Esophagus muscularis mucosa (tissue), 4 donors: ENCODE results near the gene EPHB2. TPM values are rescaled to one million over a fixed set of nuclear protein-coding genes. Genes with fewer than 3 reads are reported as not detected.

Experiments
- DNase-seq: peaks from one replicate; pipeline ENCODE4 v3.0.0-alpha.2; 2017; ENCODE audit errors: extremely low spot score
- H3K27ac ChIP-seq, 4 donors: fragments of 200-600 bp; sonication (generic); replicated peaks in 1 of 4; 1 replicate in 3 of 4; 2 replicates in 1 of 4; pipeline ENCODE4 v1.5.1; 2016 to 2019; ENCODE audit warnings: mild to moderate bottlenecking in 1 of 4
- H3K27me3 ChIP-seq, 4 donors: fragments of 200-600 bp; sonication (generic); one replicate each; pipeline versions ENCODE4 v1.5.1 to v1.6.0; 2016 to 2019
- H3K36me3 ChIP-seq, 4 donors: fragments of 200-600 bp; sonication (generic); one replicate each; pipeline ENCODE4 v1.5.1; 2016 to 2019
- H3K4me1 ChIP-seq, 4 donors: fragments of 200-600 bp; sonication (generic); one replicate each; pipeline ENCODE4 v1.5.1; 2016 to 2019
- H3K4me3 ChIP-seq, 4 donors: fragments of 200-600 bp; sonication (generic); 1 replicate in 2 of 4; 2 replicates in 2 of 4; pipeline ENCODE4 v1.5.1; 2016 to 2019; ENCODE audit warnings: mild to moderate bottlenecking in 4 of 4, moderate library complexity in 1 of 4
- H3K9me3 ChIP-seq, 4 donors: fragments of 200-600 bp; sonication (generic); 1 replicate in 3 of 4; 2 replicates in 1 of 4; pipeline ENCODE4 v1.5.1; 2016 to 2019
- EP300 ChIP-seq: sonication (generic); formaldehyde crosslinking; IDR thresholded peaks from one replicate; pipeline ENCODE4 v1.6.1; 2017; ENCODE audit warnings: antibody characterized with exemption
- POLR2A ChIP-seq: fragments of 450-650 bp; IDR thresholded peaks from one replicate; pipeline ENCODE4 v1.6.1; 2017; ENCODE audit warnings: antibody characterized with exemption, moderate library complexity, mild to moderate bottlenecking, low read depth
- POLR2AphosphoS5 ChIP-seq, 2 donors: sonication (generic); formaldehyde crosslinking; IDR thresholded peaks; one replicate each; pipeline ENCODE4 v1.6.1; 2017; ENCODE audit warnings: antibody characterized with exemption in 2 of 2
- WGBS: methylation state at CpG from one replicate; pipeline ENCODE4 v1.1.5; 2018; 5-methylcytosine and 5-hydroxymethylcytosine counted together
- intact Hi-C: fragments of 100-400 bp; cut with DNase I; formaldehyde crosslinking; loops from one replicate; pipeline ENCODE4 v1.15.1; 2023
- total RNA-seq, 4 donors: library from RNA; depleted of rRNA; stranded (reverse); fragments of >200 nt; gene quantifications; one replicate each; pipeline versions ENCODE4 v1.1.0 to v1.2.1, GENCODE V29; 2016
- TF ChIP-seq, protein P1 (sequence below), 3 experiments: fragments of 200-600 bp in 2 of 3; fragments of 450-650 bp in 1 of 3; sonication (generic) in 2 of 3; IDR thresholded peaks; one replicate each; pipeline ENCODE4 v1.5.1; 2017 to 2019; ENCODE audit warnings: antibody characterized with exemption in 3 of 3, mild to moderate bottlenecking in 2 of 3, moderate library complexity in 1 of 3

EPHB2 gene
- total RNA-seq, 4 donors from 2014 or later = 1.5 to 3.3 (median 1.9) TPM

DNA sequence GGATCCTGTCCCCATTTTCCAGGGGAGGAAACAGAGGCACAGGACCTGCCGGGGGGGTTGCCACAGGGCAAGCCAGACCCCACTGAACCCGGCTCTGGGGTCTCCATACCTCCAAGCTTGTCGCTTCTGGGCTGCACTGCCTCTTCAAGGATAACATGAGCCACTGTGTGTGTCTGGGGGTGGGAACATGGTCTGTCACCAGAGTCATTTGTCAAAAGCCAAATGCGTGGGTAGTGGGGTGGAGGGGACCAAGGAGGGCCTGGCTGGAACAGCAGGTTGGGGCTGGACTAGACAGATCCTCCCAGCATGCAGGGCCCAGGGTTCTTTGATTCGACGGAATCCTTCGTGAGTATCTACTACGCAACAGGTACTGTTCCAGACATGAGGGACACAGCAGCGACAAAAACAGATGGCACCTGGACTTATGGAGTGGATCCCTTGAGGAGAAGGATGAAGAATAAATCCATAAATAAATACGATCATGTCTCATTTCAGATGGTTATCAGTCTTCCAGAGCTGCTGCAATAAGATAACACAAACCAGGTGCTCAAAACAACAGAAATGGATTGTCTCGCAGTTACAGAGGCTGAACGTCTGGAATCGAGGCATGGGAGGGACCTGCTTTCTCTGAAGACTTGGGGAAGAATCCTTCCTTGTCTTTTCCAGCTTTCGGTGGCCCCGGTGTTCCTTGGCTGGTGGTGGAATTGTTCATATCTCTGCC is 28.9 kb upstream of the EPHB2 start:
- TF ChIP-seq POLR2A (no peak), EP300 (no peak), POLR2AphosphoS5 (IDR thresholded peaks at IDR 0.05) (no peak)
- TF ChIP-seq, protein P1, sequence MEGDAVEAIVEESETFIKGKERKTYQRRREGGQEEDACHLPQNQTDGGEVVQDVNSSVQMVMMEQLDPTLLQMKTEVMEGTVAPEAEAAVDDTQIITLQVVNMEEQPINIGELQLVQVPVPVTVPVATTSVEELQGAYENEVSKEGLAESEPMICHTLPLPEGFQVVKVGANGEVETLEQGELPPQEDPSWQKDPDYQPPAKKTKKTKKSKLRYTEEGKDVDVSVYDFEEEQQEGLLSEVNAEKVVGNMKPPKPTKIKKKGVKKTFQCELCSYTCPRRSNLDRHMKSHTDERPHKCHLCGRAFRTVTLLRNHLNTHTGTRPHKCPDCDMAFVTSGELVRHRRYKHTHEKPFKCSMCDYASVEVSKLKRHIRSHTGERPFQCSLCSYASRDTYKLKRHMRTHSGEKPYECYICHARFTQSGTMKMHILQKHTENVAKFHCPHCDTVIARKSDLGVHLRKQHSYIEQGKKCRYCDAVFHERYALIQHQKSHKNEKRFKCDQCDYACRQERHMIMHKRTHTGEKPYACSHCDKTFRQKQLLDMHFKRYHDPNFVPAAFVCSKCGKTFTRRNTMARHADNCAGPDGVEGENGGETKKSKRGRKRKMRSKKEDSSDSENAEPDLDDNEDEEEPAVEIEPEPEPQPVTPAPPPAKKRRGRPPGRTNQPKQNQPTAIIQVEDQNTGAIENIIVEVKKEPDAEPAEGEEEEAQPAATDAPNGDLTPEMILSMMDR (IDR thresholded peaks at IDR 0.05) = no peak
- Histone ChIP-seq H3K4me3 (no peak overlapping the region), H3K27me3 (peaks cover 0 to 46% (median 0%) of the 10 kb centered on the region in 4 donors), H3K9me3 (no peaks in the 10 kb centered on the region), H3K36me3 (no peaks in the 10 kb centered on the region), H3K27ac (no peak overlapping the region), H3K4me1 (peaks cover 0 to 7% (median 4%) of the 10 kb centered on the region in 4 donors)
- intact Hi-C loops = no loop called here
- 76% methylated on average over 15 of the region's 15 CpGs for WGBS
- no peak for DNase-seq

DNA sequence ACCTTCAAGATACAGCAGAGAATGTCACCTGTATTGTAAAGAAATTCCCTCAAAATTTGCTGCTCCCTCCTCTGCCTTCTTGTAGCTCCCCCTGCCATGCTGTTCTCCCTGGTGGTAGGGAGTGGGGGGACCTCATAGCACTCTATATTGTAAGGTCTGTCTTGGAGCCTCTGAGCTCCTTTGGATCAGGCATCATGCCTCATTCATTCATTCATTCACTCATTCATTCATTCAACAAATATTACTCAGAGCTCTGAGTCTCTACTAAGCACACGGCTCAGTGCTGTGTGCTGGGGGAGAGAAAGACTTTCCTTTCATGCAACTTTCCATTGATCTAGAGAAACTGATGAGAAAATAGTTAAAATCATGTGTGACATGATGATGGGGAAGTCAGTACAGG is 27.1 kb upstream of the EPHB2 start:
- H3K4me1 ChIP-seq = peaks cover 0 to 7% (median 4%) of the 10 kb centered on the region in 4 donors
- no peaks in the 10 kb centered on the region for H3K9me3 ChIP-seq
- no peak for DNase-seq
- H3K36me3 ChIP-seq = no peaks in the 10 kb centered on the region
- no peak overlapping the region for H3K4me3 ChIP-seq
- intact Hi-C loops = no loop called here
- WGBS = 83% methylated on average over 1 of the region's 1 CpG
- H3K27ac ChIP-seq = no peak overlapping the region
- H3K27me3 ChIP-seq = peaks cover 0 to 42% (median 0%) of the 10 kb centered on the region in 4 donors
- TF ChIP-seq POLR2AphosphoS5 (IDR thresholded peaks at IDR 0.05) (no peak), POLR2A (no peak), EP300 (no peak)
- TF ChIP-seq, protein P1 (IDR thresholded peaks at IDR 0.05) = no peak

DNA sequence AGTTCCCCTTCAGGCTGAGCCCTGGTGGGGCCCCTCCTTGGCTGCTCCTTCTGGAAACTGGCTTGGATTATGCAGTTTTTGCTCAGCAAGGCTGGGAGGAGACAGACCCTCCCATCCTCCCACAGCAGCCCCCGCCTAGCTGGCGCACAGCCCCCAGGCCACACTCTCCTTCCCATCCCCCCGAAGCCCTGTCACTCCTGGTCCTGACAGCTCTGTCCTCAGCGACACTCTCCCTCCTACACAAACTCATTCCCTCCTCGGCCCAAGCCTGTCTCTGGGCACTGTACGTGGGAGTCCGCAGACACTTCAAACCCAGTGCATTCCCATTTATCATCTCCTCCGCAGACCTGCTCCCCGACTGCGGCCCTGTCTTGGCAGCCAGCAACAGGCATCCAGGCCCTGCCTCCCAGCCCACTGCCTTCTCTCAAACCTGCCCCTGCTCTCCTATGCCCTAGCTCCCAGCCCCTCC is 25.0 kb upstream of the EPHB2 start:
- no peak for TF ChIP-seq EP300
- TF ChIP-seq, protein P1 (IDR thresholded peaks at IDR 0.05) = no peak
- no peak for TF ChIP-seq POLR2A
- TF ChIP-seq POLR2AphosphoS5 (IDR thresholded peaks at IDR 0.05) = no peak
- Histone ChIP-seq H3K9me3 (no peaks in the 10 kb centered on the region), H3K27ac (no peak overlapping the region), H3K4me3 (no peak overlapping the region), H3K36me3 (no peaks in the 10 kb centered on the region), H3K4me1 (peaks cover 0 to 7% (median 4%) of the 10 kb centered on the region in 4 donors), H3K27me3 (peaks cover 0 to 47% (median 0%) of the 10 kb centered on the region in 4 donors)
- WGBS = 29% methylated on average over 10 of the region's 10 CpGs
- no peak for DNase-seq
- intact Hi-C loops = no loop called here

DNA sequence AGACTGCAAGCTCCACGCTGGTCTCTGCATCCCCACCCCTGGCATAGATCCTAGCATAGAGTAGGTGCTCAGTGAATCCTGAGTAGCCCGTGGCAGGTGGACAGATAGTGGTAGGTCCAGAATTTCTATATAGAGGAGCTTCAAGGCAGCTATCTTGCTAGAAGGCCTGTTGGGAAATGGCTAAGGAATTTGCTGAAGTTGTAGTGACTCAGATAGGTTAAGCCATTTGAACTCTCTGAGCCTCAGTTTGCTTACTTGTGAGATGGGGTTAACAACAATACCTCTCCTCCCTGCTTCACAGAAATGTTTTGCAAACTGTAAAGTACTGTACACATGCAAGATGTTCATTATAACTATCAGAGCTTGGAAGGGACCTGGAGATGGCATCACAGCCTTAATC is 23.4 kb upstream of the EPHB2 start:
- TF ChIP-seq EP300 (no peak), POLR2A (no peak), POLR2AphosphoS5 (IDR thresholded peaks at IDR 0.05) (no peak)
- TF ChIP-seq, protein P1 (IDR thresholded peaks at IDR 0.05) = no peak
- Histone ChIP-seq H3K36me3 (no peaks in the 10 kb centered on the region), H3K27ac (no peak overlapping the region), H3K4me3 (no peak overlapping the region), H3K27me3 (peaks cover 0 to 44% (median 0%) of the 10 kb centered on the region in 4 donors), H3K4me1 (peaks cover 0 to 7% (median 4%) of the 10 kb centered on the region in 4 donors), H3K9me3 (no peaks in the 10 kb centered on the region)
- 100% methylated on average over 2 of the region's 2 CpGs for WGBS
- DNase-seq = no peak
- intact Hi-C loops = no loop called here
